Measurements from ENCODE around the gene PABPN1L.
A peak's percentile ranks its signal among the peaks of the same experiment; 100 is the strongest.
"Not testable (repeated sequence)": the region's sequence is repeated elsewhere in the genome, so short reads cannot be mapped to it uniquely, and the experiment has no call there.

The PABPN1L gene

DNA sequence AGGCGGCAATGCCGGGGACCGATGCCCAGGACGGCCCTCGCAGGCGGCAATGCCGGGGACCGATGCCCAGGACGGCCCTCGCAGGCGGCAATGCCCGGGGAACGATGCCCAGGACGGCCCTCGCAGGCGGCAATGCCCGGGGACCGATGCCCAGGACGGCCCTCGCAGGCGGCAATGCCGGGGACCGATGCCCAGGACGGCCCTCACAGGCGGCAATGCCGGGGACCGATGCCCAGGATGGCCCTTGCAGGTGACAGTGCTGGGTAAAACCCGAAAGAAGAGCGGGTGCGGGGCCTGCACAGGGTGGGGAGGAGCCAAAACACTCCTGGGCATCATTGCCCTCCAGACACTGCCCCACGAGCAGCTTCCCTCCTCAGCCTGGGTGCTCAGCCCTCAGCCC lies 42.8 kb downstream of the PABPN1L start:
- not testable (repeated sequence) for H2BK5ac ChIP-seq (ENCODE audit: low read length); H4K91ac ChIP-seq (ENCODE audit: low read depth, low read length, poor library complexity); H3K4me1 ChIP-seq (ENCODE audit: control insufficient read depth in 2 of 2, insufficient read depth in 1 of 2, low read depth in 1 of 2, low read length in 2 of 2); H3K4me2 ChIP-seq (ENCODE audit: insufficient read depth, low read length, poor library complexity, severe bottlenecking); H2BK12ac ChIP-seq (ENCODE audit: low read length); H3K18ac ChIP-seq (ENCODE audit: low read length); H3K9me3 ChIP-seq (replicated peaks in 1 of 2; ENCODE audit: control insufficient read depth in 2 of 2, insufficient read depth in 1 of 2, low read depth in 1 of 2, low read length in 2 of 2); H3K14ac ChIP-seq (ENCODE audit: low read length); H3K4ac ChIP-seq (ENCODE audit: low read length); H3K36me3 ChIP-seq (replicated peaks in 1 of 2; ENCODE audit: control insufficient read depth in 2 of 2, insufficient read depth in 2 of 2, low read length in 2 of 2); H3K79me1 ChIP-seq (ENCODE audit: low read depth, low read length); H3K9ac ChIP-seq (ENCODE audit: low read depth, low read length, poor library complexity); H2AFZ ChIP-seq (ENCODE audit: low read length); H3K23ac ChIP-seq (ENCODE audit: low read depth, low read length, poor library complexity); DNase-seq (ENCODE audit: low spot score); H3K4me3 ChIP-seq (ENCODE audit: low read length in 2 of 2); H2AK5ac ChIP-seq (ENCODE audit: low read depth, low read length); H3K27ac ChIP-seq (replicated peaks; ENCODE audit: low read length); H2BK15ac ChIP-seq (ENCODE audit: low read length); H2BK120ac ChIP-seq (ENCODE audit: low read depth, low read length); H3K27me3 ChIP-seq (ENCODE audit: control insufficient read depth in 3 of 3, insufficient read depth in 3 of 3, low read depth in 1 of 3, low read length in 3 of 3)
- no CpG with 5 or more reads among the region's 31 CpGs for WGBS, 2 donors (ENCODE audit: extremely low coverage in 2 of 2, insufficient read length in 2 of 2, insufficient replicate concordance in 1 of 2)
- H4K8ac ChIP-seq (ENCODE audit: low read depth, low read length) = peak overlapping the region; percentile 17

DNA sequence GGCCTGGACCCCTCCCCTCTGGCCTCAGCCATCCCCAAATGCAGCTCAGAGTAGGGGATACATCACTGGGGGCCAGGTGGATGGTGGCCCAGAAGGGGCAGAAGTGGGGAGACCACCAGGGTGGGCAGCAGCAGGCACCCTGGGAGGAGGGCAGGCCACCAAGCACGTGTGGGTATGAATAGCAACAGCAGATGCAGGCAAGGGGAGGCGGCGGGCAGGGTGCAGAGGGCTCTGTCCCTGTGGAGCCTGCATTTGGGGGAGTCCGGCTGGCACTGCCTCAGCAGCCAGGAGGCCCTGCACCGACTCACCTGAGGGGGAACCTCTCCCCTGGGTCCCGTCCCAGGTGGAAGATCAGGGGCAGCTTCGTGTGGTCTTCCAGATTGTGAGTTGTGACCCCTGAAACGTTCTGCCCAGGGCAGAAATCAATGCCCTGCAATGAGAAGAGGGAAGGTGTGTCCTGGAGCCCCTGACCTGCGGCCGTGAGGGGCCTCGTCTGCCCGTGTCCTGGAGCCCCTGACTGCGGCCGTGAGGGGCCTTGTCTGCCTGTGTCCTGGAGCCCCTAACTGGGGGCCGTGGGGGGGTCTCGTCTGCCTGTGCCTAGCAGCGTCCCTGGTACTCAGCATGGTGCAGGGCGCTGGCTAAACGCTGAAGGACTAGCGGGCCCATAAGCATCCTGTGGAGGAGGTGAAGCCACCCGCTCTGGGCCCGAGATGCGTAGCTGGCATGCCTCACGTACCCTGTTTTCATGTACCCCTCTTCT lies 44.0 kb downstream of the PABPN1L start:
- H3K23ac ChIP-seq (ENCODE audit: low read depth, low read length, poor library complexity) = peak overlapping the region; percentile 44
- H2BK15ac ChIP-seq (ENCODE audit: low read length) = no peak overlapping the region
- no peak overlapping the region for H2BK12ac ChIP-seq (ENCODE audit: low read length)
- H3K9ac ChIP-seq (ENCODE audit: low read depth, low read length, poor library complexity) = no peak overlapping the region
- peak overlapping the region; percentile 39 for H2BK5ac ChIP-seq (ENCODE audit: low read length)
- no peak overlapping the region for H3K18ac ChIP-seq (ENCODE audit: low read length)
- no peak overlapping the region for H2BK120ac ChIP-seq (ENCODE audit: low read depth, low read length)
- H2AFZ ChIP-seq (ENCODE audit: low read length) = no peak overlapping the region
- no CpG with 5 or more reads among the region's 24 CpGs for WGBS, 2 donors (ENCODE audit: extremely low coverage in 2 of 2, insufficient read length in 2 of 2, insufficient replicate concordance in 1 of 2)
- H3K4me2 ChIP-seq (ENCODE audit: insufficient read depth, low read length, poor library complexity, severe bottlenecking) = no peak overlapping the region
- DNase-seq (ENCODE audit: low spot score) = no peak
- H3K4me3 ChIP-seq (ENCODE audit: low read length in 2 of 2) = no peak overlapping the region
- H3K14ac ChIP-seq (ENCODE audit: low read length) = no peak overlapping the region
- no peak overlapping the region for H4K8ac ChIP-seq (ENCODE audit: low read depth, low read length)
- no peaks in the 10 kb centered on the region for H3K27me3 ChIP-seq (ENCODE audit: control insufficient read depth in 3 of 3, insufficient read depth in 3 of 3, low read depth in 1 of 3, low read length in 3 of 3)
- no peak overlapping the region for H3K27ac ChIP-seq (replicated peaks; ENCODE audit: low read length)
- no peaks in the 10 kb centered on the region for H3K9me3 ChIP-seq (replicated peaks in 1 of 2; ENCODE audit: control insufficient read depth in 2 of 2, insufficient read depth in 1 of 2, low read depth in 1 of 2, low read length in 2 of 2)
- no peak overlapping the region for H3K4ac ChIP-seq (ENCODE audit: low read length)
- H3K4me1 ChIP-seq (ENCODE audit: control insufficient read depth in 2 of 2, insufficient read depth in 1 of 2, low read depth in 1 of 2, low read length in 2 of 2) = no peaks in the 10 kb centered on the region
- H2AK5ac ChIP-seq (ENCODE audit: low read depth, low read length) = no peak overlapping the region
- no peaks in the 10 kb centered on the region for H3K79me1 ChIP-seq (ENCODE audit: low read depth, low read length)
- H3K36me3 ChIP-seq (replicated peaks in 1 of 2; ENCODE audit: control insufficient read depth in 2 of 2, insufficient read depth in 2 of 2, low read length in 2 of 2) = no peaks in the 10 kb centered on the region
- no peak overlapping the region for H4K91ac ChIP-seq (ENCODE audit: low read depth, low read length, poor library complexity)

DNA sequence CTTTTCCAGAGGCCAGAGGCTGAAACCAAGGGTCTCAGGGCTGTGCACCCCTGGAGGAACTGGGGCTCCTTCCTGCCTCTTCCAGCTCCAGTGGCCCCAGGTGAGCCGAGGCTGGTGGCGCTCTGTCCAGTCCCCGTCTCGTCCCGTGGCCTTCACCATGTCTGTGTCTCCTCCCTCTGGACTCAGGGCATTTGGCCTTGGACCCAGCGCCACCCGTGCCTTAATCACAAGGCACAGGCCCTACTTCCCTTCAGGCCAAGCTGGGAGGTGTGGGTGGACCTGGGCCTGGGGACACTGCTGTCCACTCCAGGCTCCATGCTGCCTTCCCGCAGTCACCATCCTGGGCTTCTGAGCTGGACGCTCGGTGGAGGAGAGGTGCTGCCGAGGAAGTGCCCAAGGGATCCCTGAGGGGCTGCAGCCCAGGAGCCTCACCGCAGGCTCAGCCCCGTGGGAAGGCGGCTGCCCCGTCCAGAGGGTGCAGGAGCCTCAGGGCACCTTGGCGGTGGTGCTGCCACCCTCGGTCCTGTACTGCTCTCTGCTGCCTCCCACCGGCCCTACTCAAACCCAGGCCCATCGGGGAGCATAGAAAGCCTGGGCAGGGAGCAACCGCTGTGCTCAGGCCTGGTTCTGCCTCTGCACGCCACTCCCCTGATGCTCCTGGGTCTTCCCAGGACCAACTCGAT lies 45.2 kb downstream of the PABPN1L start:
- H3K4me3 ChIP-seq (ENCODE audit: low read length in 2 of 2) = no peak overlapping the region
- H2BK5ac ChIP-seq (ENCODE audit: low read length) = peak overlapping the region; percentile 39
- H2BK120ac ChIP-seq (ENCODE audit: low read depth, low read length) = no peak overlapping the region
- WGBS, 2 donors (ENCODE audit: extremely low coverage in 2 of 2, insufficient read length in 2 of 2, insufficient replicate concordance in 1 of 2) = no CpG with 5 or more reads among the region's 22 CpGs
- H2AK5ac ChIP-seq (ENCODE audit: low read depth, low read length) = no peak overlapping the region
- no peaks in the 10 kb centered on the region for H3K36me3 ChIP-seq (replicated peaks in 1 of 2; ENCODE audit: control insufficient read depth in 2 of 2, insufficient read depth in 2 of 2, low read length in 2 of 2)
- no peak overlapping the region for H2BK12ac ChIP-seq (ENCODE audit: low read length)
- H3K9ac ChIP-seq (ENCODE audit: low read depth, low read length, poor library complexity) = no peak overlapping the region
- H2BK15ac ChIP-seq (ENCODE audit: low read length) = no peak overlapping the region
- no peak overlapping the region for H2AFZ ChIP-seq (ENCODE audit: low read length)
- H3K14ac ChIP-seq (ENCODE audit: low read length) = no peak overlapping the region
- no peaks in the 10 kb centered on the region for H3K9me3 ChIP-seq (replicated peaks in 1 of 2; ENCODE audit: control insufficient read depth in 2 of 2, insufficient read depth in 1 of 2, low read depth in 1 of 2, low read length in 2 of 2)
- no peaks in the 10 kb centered on the region for H3K79me1 ChIP-seq (ENCODE audit: low read depth, low read length)
- no peak overlapping the region for H3K27ac ChIP-seq (replicated peaks; ENCODE audit: low read length)
- no peak overlapping the region for H3K18ac ChIP-seq (ENCODE audit: low read length)
- H4K8ac ChIP-seq (ENCODE audit: low read depth, low read length) = no peak overlapping the region
- no peaks in the 10 kb centered on the region for H3K27me3 ChIP-seq (ENCODE audit: control insufficient read depth in 3 of 3, insufficient read depth in 3 of 3, low read depth in 1 of 3, low read length in 3 of 3)
- H4K91ac ChIP-seq (ENCODE audit: low read depth, low read length, poor library complexity) = no peak overlapping the region
- DNase-seq (ENCODE audit: low spot score) = no peak
- H3K4me1 ChIP-seq (ENCODE audit: control insufficient read depth in 2 of 2, insufficient read depth in 1 of 2, low read depth in 1 of 2, low read length in 2 of 2) = no peaks in the 10 kb centered on the region
- peak overlapping the region; percentile 65 for H3K23ac ChIP-seq (ENCODE audit: low read depth, low read length, poor library complexity)
- H3K4ac ChIP-seq (ENCODE audit: low read length) = no peak overlapping the region
- H3K4me2 ChIP-seq (ENCODE audit: insufficient read depth, low read length, poor library complexity, severe bottlenecking) = peak overlapping the region; percentile 18

DNA sequence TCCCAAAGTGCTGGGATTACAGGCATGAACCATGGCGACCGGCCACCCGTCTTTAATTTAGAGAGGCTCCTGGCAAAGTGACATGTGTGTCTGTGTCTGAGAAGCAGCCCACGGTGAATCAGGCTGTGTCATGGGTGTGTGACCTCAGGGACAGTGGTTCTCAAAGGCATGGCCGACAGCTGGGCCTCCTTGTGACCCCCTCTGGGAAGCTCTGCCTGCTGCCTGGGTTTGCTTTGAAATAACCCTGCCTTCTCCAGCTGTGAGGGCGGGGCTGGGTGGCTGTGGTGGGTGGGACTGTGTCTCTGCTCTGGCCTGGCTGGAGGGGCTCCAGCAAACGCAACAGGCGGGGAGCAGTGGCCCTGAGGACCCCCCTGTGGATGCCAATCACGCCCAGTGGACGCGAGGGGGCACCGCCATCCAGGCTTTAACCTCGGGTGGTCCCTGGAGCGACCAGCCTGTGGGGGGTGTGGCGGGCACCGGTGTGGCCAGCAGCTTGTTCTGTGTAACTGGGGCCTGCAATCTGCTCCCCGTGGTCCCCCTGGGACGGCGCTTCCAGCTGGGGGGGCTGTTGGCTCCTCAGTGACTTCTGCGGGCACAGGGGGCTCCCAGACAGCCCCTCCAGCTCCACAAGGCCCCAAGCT lies 46.0 kb downstream of the PABPN1L start:
- Histone ChIP-seq H3K4me2 (ENCODE audit: insufficient read depth, low read length, poor library complexity, severe bottlenecking) (no peak overlapping the region), H2BK15ac (ENCODE audit: low read length) (no peak overlapping the region), H2BK12ac (ENCODE audit: low read length) (no peak overlapping the region), H2AK5ac (ENCODE audit: low read depth, low read length) (no peak overlapping the region), H3K9me3 (replicated peaks in 1 of 2; ENCODE audit: control insufficient read depth in 2 of 2, insufficient read depth in 1 of 2, low read depth in 1 of 2, low read length in 2 of 2) (no peaks in the 10 kb centered on the region), H3K4me3 (ENCODE audit: low read length in 2 of 2) (no peak overlapping the region), H3K27me3 (ENCODE audit: control insufficient read depth in 3 of 3, insufficient read depth in 3 of 3, low read depth in 1 of 3, low read length in 3 of 3) (no peaks in the 10 kb centered on the region), H4K91ac (ENCODE audit: low read depth, low read length, poor library complexity) (no peak overlapping the region), H3K14ac (ENCODE audit: low read length) (no peak overlapping the region), H4K8ac (ENCODE audit: low read depth, low read length) (no peak overlapping the region), H3K79me1 (ENCODE audit: low read depth, low read length) (no peaks in the 10 kb centered on the region), H3K23ac (ENCODE audit: low read depth, low read length, poor library complexity) (no peak overlapping the region), H3K36me3 (replicated peaks in 1 of 2; ENCODE audit: control insufficient read depth in 2 of 2, insufficient read depth in 2 of 2, low read length in 2 of 2) (no peaks in the 10 kb centered on the region), H3K9ac (ENCODE audit: low read depth, low read length, poor library complexity) (peak overlapping the region; percentile 44), H3K4ac (ENCODE audit: low read length) (no peak overlapping the region), H2AFZ (ENCODE audit: low read length) (no peak overlapping the region), H3K18ac (ENCODE audit: low read length) (no peak overlapping the region), H3K4me1 (ENCODE audit: control insufficient read depth in 2 of 2, insufficient read depth in 1 of 2, low read depth in 1 of 2, low read length in 2 of 2) (no peaks in the 10 kb centered on the region), H3K27ac (replicated peaks; ENCODE audit: low read length) (no peak overlapping the region), H2BK120ac (ENCODE audit: low read depth, low read length) (no peak overlapping the region), H2BK5ac (ENCODE audit: low read length) (no peak overlapping the region)
- no peak for DNase-seq (ENCODE audit: low spot score)
- whole genome bisulfite sequencing, 2 donors (ENCODE audit: extremely low coverage in 2 of 2, insufficient read length in 2 of 2, insufficient replicate concordance in 1 of 2) = no CpG with 5 or more reads among the region's 20 CpGs
